HG03575 (cell line): ENCODE data around the gene FCHO1.

Experiments used
- ATAC-seq: cut with Tn5 transposase; IDR thresholded peaks from one replicate; pipeline ENCODE4 v1.9.1; 2021; ENCODE audit not compliant: unreplicated experiment, insufficient number of reproducible peaks, low FRiP score; ENCODE audit errors: extremely low read depth

The FCHO1 gene, protein sequence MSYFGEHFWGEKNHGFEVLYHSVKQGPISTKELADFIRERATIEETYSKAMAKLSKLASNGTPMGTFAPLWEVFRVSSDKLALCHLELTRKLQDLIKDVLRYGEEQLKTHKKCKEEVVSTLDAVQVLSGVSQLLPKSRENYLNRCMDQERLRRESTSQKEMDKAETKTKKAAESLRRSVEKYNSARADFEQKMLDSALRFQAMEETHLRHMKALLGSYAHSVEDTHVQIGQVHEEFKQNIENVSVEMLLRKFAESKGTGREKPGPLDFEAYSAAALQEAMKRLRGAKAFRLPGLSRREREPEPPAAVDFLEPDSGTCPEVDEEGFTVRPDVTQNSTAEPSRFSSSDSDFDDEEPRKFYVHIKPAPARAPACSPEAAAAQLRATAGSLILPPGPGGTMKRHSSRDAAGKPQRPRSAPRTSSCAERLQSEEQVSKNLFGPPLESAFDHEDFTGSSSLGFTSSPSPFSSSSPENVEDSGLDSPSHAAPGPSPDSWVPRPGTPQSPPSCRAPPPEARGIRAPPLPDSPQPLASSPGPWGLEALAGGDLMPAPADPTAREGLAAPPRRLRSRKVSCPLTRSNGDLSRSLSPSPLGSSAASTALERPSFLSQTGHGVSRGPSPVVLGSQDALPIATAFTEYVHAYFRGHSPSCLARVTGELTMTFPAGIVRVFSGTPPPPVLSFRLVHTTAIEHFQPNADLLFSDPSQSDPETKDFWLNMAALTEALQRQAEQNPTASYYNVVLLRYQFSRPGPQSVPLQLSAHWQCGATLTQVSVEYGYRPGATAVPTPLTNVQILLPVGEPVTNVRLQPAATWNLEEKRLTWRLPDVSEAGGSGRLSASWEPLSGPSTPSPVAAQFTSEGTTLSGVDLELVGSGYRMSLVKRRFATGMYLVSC

GRCh38 chr19:17751103-17751911 lies at the start of gene FCHO1:
Gene FCHO1 (plus strand): TSS chr19:17751477. CDS start chr19:17755165, 3,688 bp downstream.
- no peak for ATAC-seq

- ATAC-seq, result no peak
Measured at GRCh38 chr19:17703824-17704463, 47.3 kb upstream of the FCHO1 start.

- no peak for ATAC-seq
Measured at GRCh38 chr19:17706750-17707181, 44.5 kb upstream of the FCHO1 start.

- no peak for ATAC-seq
Measured at GRCh38 chr19:17711851-17712250, 39.4 kb upstream of the FCHO1 start.

GRCh38 chr19:17716309-17716929 lies 34.9 kb upstream of the FCHO1 start:
- no peak for ATAC-seq

- ATAC-seq, result no peak
Measured at GRCh38 chr19:17718550-17718946, 32.7 kb upstream of the FCHO1 start.

- no peak for ATAC-seq
Measured at GRCh38 chr19:17718947-17719711, 32.1 kb upstream of the FCHO1 start, which contains the start of gene MAP1S. Gene MAP1S (plus strand): TSS chr19:17719480. CDS start chr19:17719503, 23 bp downstream.

GRCh38 chr19:17719730-17720400 lies 31.4 kb upstream of the FCHO1 start:
- no peak for ATAC-seq

GRCh38 chr19:17720440-17720839 lies 30.8 kb upstream of the FCHO1 start:
- ATAC-seq, result no peak

GRCh38 chr19:17721111-17721628 lies 30.1 kb upstream of the FCHO1 start:
- ATAC-seq, result no peak

- no peak for ATAC-seq
Measured at GRCh38 chr19:17721821-17722220, 29.5 kb upstream of the FCHO1 start.

DNA sequence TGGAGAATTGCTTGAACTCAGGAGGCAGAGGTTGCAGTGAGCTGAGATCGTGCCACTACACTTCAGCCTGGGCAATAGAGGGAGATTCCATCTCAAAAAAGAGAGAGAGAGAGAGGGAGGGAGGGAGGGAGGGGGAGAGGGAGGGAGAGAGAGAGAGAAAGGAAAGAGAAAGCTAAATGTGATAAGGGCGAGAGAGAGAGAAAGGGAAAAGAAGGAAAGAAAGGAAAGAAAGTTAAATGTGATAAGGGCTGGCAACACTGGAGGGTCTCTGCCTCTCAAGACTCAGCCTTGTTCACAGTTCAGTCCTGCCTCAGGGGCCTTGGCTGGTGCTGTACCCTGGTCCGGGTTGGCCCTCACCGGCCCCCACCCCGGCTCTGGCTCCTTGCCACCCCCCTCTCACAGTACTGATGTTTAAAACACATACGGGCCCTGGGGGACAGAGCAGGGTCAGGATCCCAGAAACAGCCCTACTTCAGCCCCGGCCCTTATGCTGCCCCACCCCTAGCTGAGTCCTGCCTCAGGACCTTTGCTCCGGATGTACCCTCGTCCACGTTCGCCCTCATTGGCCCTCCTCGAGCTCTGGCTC lies 28.5 kb upstream of the FCHO1 start:
- no peak for ATAC-seq

- no peak for ATAC-seq
Measured at GRCh38 chr19:17724655-17725054, 26.6 kb upstream of the FCHO1 start.

GRCh38 chr19:17725422-17726078 lies 25.7 kb upstream of the FCHO1 start:
- ATAC-seq, result no peak

- no peak for ATAC-seq
Measured at GRCh38 chr19:17726136-17726741, 25.0 kb upstream of the FCHO1 start.
